ENCODE data around the gene PLSCR4.

The PLSCR4 gene

GRCh38 chr3:146178006-146178689 lies 72.8 kb downstream of the PLSCR4 start:
- no peak overlapping the region for H3K4me3 ChIP-seq (ENCODE audit: low read depth, low read length)
- no peak for TF ChIP-seq CTCF (IDR thresholded peaks at IDR 0.05; ENCODE audit: low read depth, low read length, missing control alignments)
- no peak for DNase-seq (ENCODE audit: low read depth)

GRCh38 chr3:146177519-146177918 lies 73.4 kb downstream of the PLSCR4 start:
- DNase-seq (ENCODE audit: low read depth), result no peak
- no peak for TF ChIP-seq CTCF (IDR thresholded peaks at IDR 0.05; ENCODE audit: low read depth, low read length, missing control alignments)
- no peak overlapping the region for H3K4me3 ChIP-seq (ENCODE audit: low read depth, low read length)

- no peak for DNase-seq (ENCODE audit: low read depth)
- no peak overlapping the region for H3K4me3 ChIP-seq (ENCODE audit: low read depth, low read length)
- no peak for TF ChIP-seq CTCF (IDR thresholded peaks at IDR 0.05; ENCODE audit: low read depth, low read length, missing control alignments)
Observed at GRCh38 chr3:146177072-146177471, 73.8 kb downstream of the PLSCR4 start.

- H3K4me3 ChIP-seq (ENCODE audit: low read depth, low read length), result no peak overlapping the region
- DNase-seq (ENCODE audit: low read depth), result no peak
- no peak for TF ChIP-seq CTCF (IDR thresholded peaks at IDR 0.05; ENCODE audit: low read depth, low read length, missing control alignments)
Observed at GRCh38 chr3:146172586-146172985, 78.3 kb downstream of the PLSCR4 start.

GRCh38 chr3:146170591-146170990 lies 80.3 kb downstream of the PLSCR4 start:
- TF ChIP-seq CTCF (IDR thresholded peaks at IDR 0.05; ENCODE audit: low read depth, low read length, missing control alignments), result no peak
- DNase-seq (ENCODE audit: low read depth), result no peak
- H3K4me3 ChIP-seq (ENCODE audit: low read depth, low read length), result no peak overlapping the region

- DNase-seq (ENCODE audit: low read depth), result no peak
- no peak overlapping the region for H3K4me3 ChIP-seq (ENCODE audit: low read depth, low read length)
- TF ChIP-seq CTCF (IDR thresholded peaks at IDR 0.05; ENCODE audit: low read depth, low read length, missing control alignments), result no peak
Observed at GRCh38 chr3:146169891-146170290, 81.0 kb downstream of the PLSCR4 start.

- DNase-seq (ENCODE audit: low read depth), result no peak
- no peak overlapping the region for H3K4me3 ChIP-seq (ENCODE audit: low read depth, low read length)
- TF ChIP-seq CTCF (IDR thresholded peaks at IDR 0.05; ENCODE audit: low read depth, low read length, missing control alignments), result no peak
Observed at GRCh38 chr3:146166826-146167225, 84.1 kb downstream of the PLSCR4 start.

Measured in GM12864 (cell line).